Central memory CD8-positive, alpha-beta T cell (primary cell): Measurements from ENCODE around the gene SEMA6A.
"Not testable (repeated sequence)": the region's sequence is repeated elsewhere in the genome, so short reads cannot be mapped to it uniquely, and the experiment has no call there.

Experiments used
- ATAC-seq: fragments of 150-1000 bp; cut with Tn5 transposase; replicated peaks from 2 replicates; pipeline ENCODE4 v1.10.0; 2022; ENCODE audit warnings: mild to moderate bottlenecking, moderate FRiP score, moderate number of reproducible peaks; ENCODE audit not compliant: poor library complexity, severe bottlenecking; ENCODE audit errors: extremely low read depth
- DNase-seq, 2 donors: peaks; one replicate each; pipeline ENCODE4 v3.0.0; 2021; ENCODE audit warnings: low spot score in 2 of 2
- H3K27ac Mint-ChIP-seq: one replicate; pipeline ENCODE4 v1.8.0; 2022; ENCODE audit warnings: low read depth, mild to moderate bottlenecking, moderate library complexity, mixed read lengths
- H3K27me3 Mint-ChIP-seq: one replicate; pipeline ENCODE4 v1.8.0; 2022; ENCODE audit warnings: mixed read lengths
- H3K36me3 Mint-ChIP-seq: one replicate; pipeline ENCODE4 v1.8.0; 2022; ENCODE audit warnings: mild to moderate bottlenecking, moderate library complexity, mixed read lengths; ENCODE audit not compliant: insufficient read depth
- H3K4me1 Mint-ChIP-seq: one replicate; pipeline ENCODE4 v1.8.0; 2022; ENCODE audit warnings: mixed read lengths
- H3K4me3 Mint-ChIP-seq: one replicate; pipeline ENCODE4 v1.8.0; 2022; ENCODE audit warnings: mild to moderate bottlenecking, moderate library complexity, mixed read lengths
- H3K9me3 Mint-ChIP-seq: one replicate; pipeline ENCODE4 v1.8.0; 2022; ENCODE audit warnings: mixed read lengths

SEMA6A gene

GRCh38 chr5:116559239-116559638 is 15.4 kb downstream of the SEMA6A start:
- Mint-ChIP-seq H3K9me3 (no peaks in the 10 kb centered on the region), H3K27ac (no peak overlapping the region), H3K27me3 (peaks cover 18% of the 10 kb centered on the region), H3K4me3 (no peak overlapping the region), H3K4me1 (no peaks in the 10 kb centered on the region), H3K36me3 (no peaks in the 10 kb centered on the region)
- DNase-seq (no peak), ATAC-seq (no peak)

DNA sequence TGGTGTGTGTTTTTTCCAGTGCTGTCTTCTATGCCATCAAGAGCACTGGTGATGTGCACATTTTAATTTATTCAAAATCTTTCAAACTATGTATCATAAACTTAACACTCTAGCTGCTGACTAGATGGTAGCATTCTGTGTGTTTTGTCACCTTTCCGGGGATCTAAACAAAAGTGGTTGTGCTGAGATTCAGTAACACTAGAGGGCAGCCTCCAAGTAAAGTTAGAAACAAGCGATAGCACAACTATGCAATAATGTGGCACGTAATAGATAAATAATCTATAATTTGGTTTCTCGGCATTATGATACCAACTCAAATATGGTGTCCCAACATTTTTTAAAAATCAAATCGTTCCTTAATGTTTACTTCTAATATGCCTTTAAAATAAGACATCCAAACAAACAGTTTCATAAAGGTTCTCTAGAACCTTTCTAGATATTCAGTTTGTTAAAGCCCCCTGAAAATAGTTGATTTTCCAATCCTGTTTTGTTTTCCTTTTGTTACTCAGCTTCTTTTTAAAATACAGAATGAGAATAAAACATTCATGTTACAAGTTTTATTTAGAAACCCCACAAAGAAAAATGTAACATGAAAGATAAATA is 16.9 kb downstream of the SEMA6A start:
- no peak overlapping the region for H3K4me3 Mint-ChIP-seq
- DNase-seq = no peak
- no peaks in the 10 kb centered on the region for H3K9me3 Mint-ChIP-seq
- no peak for ATAC-seq
- no peak overlapping the region for H3K27ac Mint-ChIP-seq
- no peaks in the 10 kb centered on the region for H3K4me1 Mint-ChIP-seq
- H3K36me3 Mint-ChIP-seq = no peaks in the 10 kb centered on the region
- peaks cover 18% of the 10 kb centered on the region for H3K27me3 Mint-ChIP-seq

- Mint-ChIP-seq H3K4me3 (no peak overlapping the region), H3K27ac (no peak overlapping the region), H3K36me3 (no peaks in the 10 kb centered on the region), H3K4me1 (no peaks in the 10 kb centered on the region), H3K9me3 (no peaks in the 10 kb centered on the region), H3K27me3 (peaks cover 2% of the 10 kb centered on the region)
- ATAC-seq (no peak), DNase-seq (no peak)
Measured at GRCh38 chr5:116554764-116555163, 19.9 kb downstream of the SEMA6A start.

- H3K36me3 Mint-ChIP-seq = no peaks in the 10 kb centered on the region
Measured at GRCh38 chr5:116553366-116553765, 21.3 kb downstream of the SEMA6A start.

GRCh38 chr5:116550082-116550481 is 24.5 kb downstream of the SEMA6A start:
- ATAC-seq (no peak), DNase-seq (no peak)
- no peak overlapping the region for H3K4me3 Mint-ChIP-seq
- peaks cover 11% of the 10 kb centered on the region for H3K9me3 Mint-ChIP-seq
- no peaks in the 10 kb centered on the region for H3K4me1 Mint-ChIP-seq
- H3K27ac Mint-ChIP-seq = no peak overlapping the region
- H3K36me3 Mint-ChIP-seq = no peaks in the 10 kb centered on the region
- H3K27me3 Mint-ChIP-seq = no peaks in the 10 kb centered on the region

More at GRCh38 chr5:116553366-116553765, 21.3 kb downstream of the SEMA6A start:
- H3K4me1 Mint-ChIP-seq = no peaks in the 10 kb centered on the region
- DNase-seq = no peak
- ATAC-seq = no peak
- H3K27ac Mint-ChIP-seq = no peak overlapping the region
- H3K27me3 Mint-ChIP-seq = no peaks in the 10 kb centered on the region
- H3K4me3 Mint-ChIP-seq = no peak overlapping the region
- no peaks in the 10 kb centered on the region for H3K9me3 Mint-ChIP-seq

GRCh38 chr5:116546743-116547124 is 27.9 kb downstream of the SEMA6A start:
- Mint-ChIP-seq H3K36me3 (no peaks in the 10 kb centered on the region), H3K27ac (no peak overlapping the region), H3K9me3 (peaks cover 15% of the 10 kb centered on the region), H3K27me3 (no peaks in the 10 kb centered on the region), H3K4me3 (no peak overlapping the region), H3K4me1 (no peaks in the 10 kb centered on the region)
- DNase-seq (no peak), ATAC-seq (no peak)

DNA sequence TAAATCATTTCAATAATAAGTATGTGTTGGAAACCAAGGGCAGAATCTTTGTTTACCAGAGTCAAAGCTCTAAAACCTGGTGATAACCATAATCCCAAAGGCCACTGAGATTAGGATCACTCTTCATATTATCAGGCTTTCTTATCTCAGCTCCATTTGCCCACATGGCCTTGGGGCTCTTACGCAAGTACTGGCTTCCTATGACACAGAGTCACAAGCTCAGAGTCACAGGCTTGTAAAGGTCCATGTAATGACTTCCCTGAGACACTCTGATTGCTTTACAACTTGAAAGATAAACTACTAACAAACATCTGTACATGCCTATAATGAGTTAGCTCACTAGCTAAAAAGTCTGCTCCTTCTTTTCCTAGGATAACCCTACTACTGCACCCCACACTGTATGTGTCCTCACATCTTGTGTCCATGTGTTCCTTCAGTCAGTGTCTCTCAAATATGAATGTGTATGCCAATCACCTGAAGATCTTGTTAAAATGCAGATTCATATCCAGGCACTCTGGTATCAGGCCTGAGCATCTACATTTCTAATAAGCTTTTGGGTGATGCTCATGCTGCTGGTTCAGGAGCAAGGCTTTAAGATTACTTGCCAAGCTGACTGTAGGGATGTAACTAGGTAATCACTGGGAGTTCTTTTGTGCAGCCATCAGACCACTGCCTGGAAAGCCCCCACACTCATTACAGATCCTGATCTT is 28.4 kb downstream of the SEMA6A start:
- Mint-ChIP-seq H3K4me1 (no peaks in the 10 kb centered on the region), H3K9me3 (peaks cover 15% of the 10 kb centered on the region), H3K4me3 (no peak overlapping the region), H3K27me3 (no peaks in the 10 kb centered on the region), H3K36me3 (no peaks in the 10 kb centered on the region), H3K27ac (no peak overlapping the region)
- ATAC-seq = no peak
- no peak for DNase-seq

DNA sequence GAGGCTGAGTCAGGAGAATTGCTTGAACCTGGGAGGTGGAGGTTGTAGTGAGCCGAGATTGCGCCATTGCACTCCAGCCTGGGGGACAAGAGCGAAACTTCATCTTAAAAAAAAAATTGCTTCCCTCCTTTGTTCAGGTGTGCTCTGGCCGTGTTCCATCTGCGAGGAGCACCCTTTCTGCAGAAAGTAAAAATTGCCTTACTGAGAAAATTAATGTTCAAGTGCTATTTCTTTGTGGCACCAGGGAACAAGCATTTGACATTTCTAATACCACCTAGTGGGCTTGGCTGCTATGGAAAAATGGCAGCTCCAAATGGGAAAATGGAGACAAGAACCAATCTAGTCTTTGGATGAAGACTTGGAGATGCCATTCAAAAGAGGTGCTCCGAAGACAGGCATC is 29.2 kb downstream of the SEMA6A start:
- peaks cover 15% of the 10 kb centered on the region for H3K9me3 Mint-ChIP-seq
- not testable (repeated sequence) for H3K27me3 Mint-ChIP-seq, H3K36me3 Mint-ChIP-seq, H3K4me3 Mint-ChIP-seq, H3K4me1 Mint-ChIP-seq, H3K27ac Mint-ChIP-seq, DNase-seq, ATAC-seq

DNA sequence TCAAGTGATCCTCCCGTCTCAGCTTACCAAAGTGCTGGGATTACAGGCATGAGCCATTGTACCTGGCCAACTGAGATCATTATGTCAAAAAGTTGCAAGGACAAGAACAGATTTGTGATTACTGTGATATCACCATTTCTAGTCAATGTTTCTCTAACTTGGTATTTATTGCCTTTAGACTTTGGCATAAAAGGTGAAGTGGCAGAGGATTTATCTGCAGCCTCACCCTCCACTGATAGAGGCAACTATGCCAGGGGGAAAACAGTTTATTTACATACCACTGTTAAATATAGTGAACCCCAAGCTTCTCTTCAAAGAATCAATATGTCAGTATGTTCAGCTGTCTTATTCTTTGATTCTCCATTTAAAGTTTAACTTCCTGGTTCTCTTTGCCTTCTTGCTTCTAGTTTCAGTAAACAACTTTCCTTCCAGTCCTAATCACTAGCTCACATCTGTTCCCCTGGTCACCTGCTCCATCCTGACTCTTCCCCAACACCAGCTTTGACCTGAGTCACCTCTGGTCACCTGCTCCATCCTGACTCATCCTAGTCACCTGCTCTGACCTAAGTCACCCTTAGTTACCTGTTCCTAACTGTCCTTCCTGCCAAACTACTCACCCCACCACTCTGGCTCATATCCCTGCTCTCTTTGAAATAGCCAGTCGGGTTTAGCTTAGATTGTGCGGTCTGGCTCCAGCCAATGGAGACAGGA is 29.9 kb downstream of the SEMA6A start:
- Mint-ChIP-seq H3K36me3 (no peaks in the 10 kb centered on the region), H3K4me3 (no peak overlapping the region), H3K4me1 (no peaks in the 10 kb centered on the region), H3K27me3 (no peaks in the 10 kb centered on the region), H3K9me3 (peaks cover 15% of the 10 kb centered on the region), H3K27ac (no peak overlapping the region)
- ATAC-seq = no peak
- DNase-seq = no peak

- Mint-ChIP-seq H3K36me3 (no peaks in the 10 kb centered on the region), H3K27me3 (no peaks in the 10 kb centered on the region), H3K9me3 (peaks cover 15% of the 10 kb centered on the region), H3K4me3 (no peak overlapping the region), H3K27ac (no peak overlapping the region), H3K4me1 (no peaks in the 10 kb centered on the region)
- ATAC-seq (no peak), DNase-seq (no peak)
Measured at GRCh38 chr5:116543501-116543900, 31.1 kb downstream of the SEMA6A start.

GRCh38 chr5:116542619-116543018 is 32.0 kb downstream of the SEMA6A start:
- H3K9me3 Mint-ChIP-seq = peaks cover 15% of the 10 kb centered on the region
- no peaks in the 10 kb centered on the region for H3K36me3 Mint-ChIP-seq

GRCh38 chr5:116539222-116539621 is 35.4 kb downstream of the SEMA6A start:
- H3K4me3 Mint-ChIP-seq = no peak overlapping the region
- H3K27me3 Mint-ChIP-seq = no peaks in the 10 kb centered on the region
- H3K36me3 Mint-ChIP-seq = no peaks in the 10 kb centered on the region
- ATAC-seq = no peak
- DNase-seq = no peak
- H3K4me1 Mint-ChIP-seq = no peaks in the 10 kb centered on the region
- no peak overlapping the region for H3K27ac Mint-ChIP-seq
- no peaks in the 10 kb centered on the region for H3K9me3 Mint-ChIP-seq

More at GRCh38 chr5:116542619-116543018, 32.0 kb downstream of the SEMA6A start:
- Mint-ChIP-seq H3K4me1 (no peaks in the 10 kb centered on the region), H3K4me3 (no peak overlapping the region), H3K27ac (no peak overlapping the region), H3K27me3 (no peaks in the 10 kb centered on the region)
- no peak for DNase-seq
- ATAC-seq = no peak
